PC-9 (cell line): ENCODE results near the gene SLC27A2. TPM values are rescaled to one million over a fixed set of nuclear protein-coding genes. Genes with fewer than 3 reads are reported as not detected.

Experiments
- BruUV-seq: library from RNA; stranded (reverse); fragments of 400-500 nt; replicated peaks from 2 replicates; lab custom pipeline; 2021; lab: Mats Ljungman, UMichigan
- CTCF ChIA-PET: fragments of 300-600 bp; sonication (Branson Sonifier 250); formaldehyde crosslinking; loops from one replicate; lab custom pipeline; 2022; ENCODE audit warnings: antibody characterized with exemption; lab: Charles Lee
- POLR2A ChIA-PET: fragments of 300-600 bp; sonication (Branson Sonifier 250); formaldehyde crosslinking; loops from one replicate; lab custom pipeline; 2022; ENCODE audit warnings: antibody characterized with exemption; ENCODE audit not compliant: unreplicated experiment; lab: Charles Lee
- DNase-seq, 2 experiments: peaks; one replicate each; pipeline versions ENCODE4 v3.0.0 to v3.0.0-alpha.2; 2015 to 2022; ENCODE audit warnings: mixed read lengths in 1 of 2
- H2AFZ ChIP-seq: fragments of 200-600 bp; sonication (generic); 2 replicates; pipeline ENCODE4 v1.8.1; 2017; ENCODE audit warnings: antibody characterized with exemption
- H3F3A ChIP-seq: fragments of 200-600 bp; sonication (generic); 2 replicates; pipeline ENCODE4 v1.8.1; 2017; ENCODE audit warnings: antibody characterized with exemption, mild to moderate bottlenecking, low read depth; ENCODE audit not compliant: insufficient read depth
- H3K27ac ChIP-seq: fragments of 200-600 bp; sonication (generic); 2 replicates; pipeline ENCODE4 v1.6.1; 2016; ENCODE audit warnings: mixed run types
- H3K27me3 ChIP-seq: fragments of 200-600 bp; sonication (generic); 2 replicates; pipeline ENCODE4 v1.6.1; 2016; ENCODE audit warnings: low read depth, mixed run types; ENCODE audit not compliant: insufficient read depth
- H3K36me3 ChIP-seq: fragments of 200-600 bp; sonication (generic); 2 replicates; pipeline ENCODE4 v1.6.1; 2016; ENCODE audit warnings: low read depth, mixed run types
- H3K4me1 ChIP-seq: fragments of 200-600 bp; sonication (generic); replicated peaks from 2 replicates; pipeline ENCODE4 v1.6.1; 2016; ENCODE audit warnings: mixed run types; ENCODE audit not compliant: insufficient read depth
- H3K4me2 ChIP-seq: fragments of 200-600 bp; sonication (generic); 2 replicates; pipeline ENCODE4 v1.6.1; 2017; ENCODE audit warnings: mixed run types
- H3K4me3 ChIP-seq: fragments of 200-600 bp; sonication (generic); 2 replicates; pipeline ENCODE4 v1.6.1; 2016; ENCODE audit warnings: mixed run types
- H3K79me2 ChIP-seq: fragments of 200-600 bp; sonication (generic); 2 replicates; pipeline ENCODE4 v1.6.1; 2017; ENCODE audit warnings: low read depth, mixed run types
- H3K9me2 ChIP-seq: fragments of 200-600 bp; sonication (generic); 2 replicates; pipeline ENCODE4 v1.8.1; 2017; ENCODE audit warnings: mild to moderate bottlenecking; ENCODE audit not compliant: insufficient read depth
- H3K9me3 ChIP-seq: fragments of 200-600 bp; sonication (generic); 2 replicates; pipeline ENCODE4 v1.8.1; 2016; ENCODE audit warnings: low read depth; ENCODE audit not compliant: insufficient read depth
- H4K20me1 ChIP-seq: fragments of 200-600 bp; sonication (generic); 2 replicates; pipeline ENCODE4 v1.8.1; 2017; ENCODE audit not compliant: insufficient read depth
- EZH2 ChIP-seq: fragments of 200-600 bp; sonication (generic); IDR thresholded peaks from 2 replicates; pipeline ENCODE4 v1.8.0; 2017; ENCODE audit warnings: antibody characterized with exemption, low read depth
- intact Hi-C: fragments of 100-400 bp; cut with micrococcal nuclease; formaldehyde crosslinking; loops from one replicate; pipeline ENCODE4 v1.10.0; 2022; ENCODE audit not compliant: unreplicated experiment
- total RNA-seq: library from RNA; stranded (reverse); gene quantifications from 2 replicates; pipeline ENCODE4 v1.2.3, GENCODE V29; 2021
- TF ChIP-seq, protein P1 (sequence below): fragments of 200-600 bp; sonication (generic); conservative IDR thresholded peaks from 2 replicates; pipeline ENCODE4 v1.6.1; 2017; ENCODE audit warnings: mixed run types, antibody characterized with exemption, mild to moderate bottlenecking, moderate library complexity

Gene SLC27A2
- total RNA-seq, 1 experiment from 2014 or later, result 7.5 TPM

GRCh38 chr15:50238255-50238654 lies 56.3 kb downstream of the SLC27A2 start:
- Histone ChIP-seq H3K9me3 (no peaks in the 10 kb centered on the region), H3K4me3 (no peak overlapping the region), H3K4me2 (no peak overlapping the region), H4K20me1 (no peaks in the 10 kb centered on the region), H3K36me3 (0 out of 2 replicates have a peak, but pooled peaks cover 3% of the 10 kb centered on the region), H3K27ac (no peak overlapping the region), H3K4me1 (peaks cover 10% of the 10 kb centered on the region), H3K9me2 (no peaks in the 10 kb centered on the region), H3K79me2 (no peaks in the 10 kb centered on the region), H3K27me3 (no peaks in the 10 kb centered on the region), H3F3A (no peaks in the 10 kb centered on the region; the same call in 1 of the 2 replicates), H2AFZ (no peak overlapping the region)
- DNase-seq, result no peak
- ChIA-PET POLR2A (interaction anchor here (0.7 kb wide), 1 partner anchor 1012 kb away, joined by 30 read pairs; no protein-coding TSS in a partner anchor), CTCF (no interaction called here)
- BruUV-seq, result no TSS peak
- TF ChIP-seq, protein P1, sequence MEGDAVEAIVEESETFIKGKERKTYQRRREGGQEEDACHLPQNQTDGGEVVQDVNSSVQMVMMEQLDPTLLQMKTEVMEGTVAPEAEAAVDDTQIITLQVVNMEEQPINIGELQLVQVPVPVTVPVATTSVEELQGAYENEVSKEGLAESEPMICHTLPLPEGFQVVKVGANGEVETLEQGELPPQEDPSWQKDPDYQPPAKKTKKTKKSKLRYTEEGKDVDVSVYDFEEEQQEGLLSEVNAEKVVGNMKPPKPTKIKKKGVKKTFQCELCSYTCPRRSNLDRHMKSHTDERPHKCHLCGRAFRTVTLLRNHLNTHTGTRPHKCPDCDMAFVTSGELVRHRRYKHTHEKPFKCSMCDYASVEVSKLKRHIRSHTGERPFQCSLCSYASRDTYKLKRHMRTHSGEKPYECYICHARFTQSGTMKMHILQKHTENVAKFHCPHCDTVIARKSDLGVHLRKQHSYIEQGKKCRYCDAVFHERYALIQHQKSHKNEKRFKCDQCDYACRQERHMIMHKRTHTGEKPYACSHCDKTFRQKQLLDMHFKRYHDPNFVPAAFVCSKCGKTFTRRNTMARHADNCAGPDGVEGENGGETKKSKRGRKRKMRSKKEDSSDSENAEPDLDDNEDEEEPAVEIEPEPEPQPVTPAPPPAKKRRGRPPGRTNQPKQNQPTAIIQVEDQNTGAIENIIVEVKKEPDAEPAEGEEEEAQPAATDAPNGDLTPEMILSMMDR, result no peak
- TF ChIP-seq EZH2, result no peak
- intact Hi-C loops, result no loop called here

GRCh38 chr15:50241684-50242450 lies 59.9 kb downstream of the SLC27A2 start:
- no peaks in the 10 kb centered on the region for H3K27me3 ChIP-seq
- no peaks in the 10 kb centered on the region; the same call in 1 of the 2 replicates for H3F3A ChIP-seq
- H2AFZ ChIP-seq, result no peak overlapping the region
- TF ChIP-seq EZH2, result no peak
- TF ChIP-seq, protein P1, result no peak
- H3K36me3 ChIP-seq, result no peaks in the 10 kb centered on the region
- intact Hi-C loops, result no loop called here
- POLR2A ChIA-PET, result interaction anchor here (0.6 kb wide), 1 partner anchor 52 kb away, joined by 4 read pairs; no protein-coding TSS in a partner anchor
- CTCF ChIA-PET, result interaction anchor here (0.7 kb wide), 1 partner anchor 15 kb away, joined by 3 read pairs; no protein-coding TSS in a partner anchor
- no peaks in the 10 kb centered on the region for H3K9me3 ChIP-seq
- H3K4me3 ChIP-seq, result no peak overlapping the region
- H3K79me2 ChIP-seq, result no peaks in the 10 kb centered on the region
- no peak overlapping the region for H3K27ac ChIP-seq
- BruUV-seq, result no TSS peak
- no peak overlapping the region for H3K4me2 ChIP-seq
- H3K4me1 ChIP-seq, result peaks cover 10% of the 10 kb centered on the region
- no peaks in the 10 kb centered on the region for H4K20me1 ChIP-seq
- no peaks in the 10 kb centered on the region for H3K9me2 ChIP-seq
- peak in 1 of 2 experiments; percentile 69 for DNase-seq

DNA sequence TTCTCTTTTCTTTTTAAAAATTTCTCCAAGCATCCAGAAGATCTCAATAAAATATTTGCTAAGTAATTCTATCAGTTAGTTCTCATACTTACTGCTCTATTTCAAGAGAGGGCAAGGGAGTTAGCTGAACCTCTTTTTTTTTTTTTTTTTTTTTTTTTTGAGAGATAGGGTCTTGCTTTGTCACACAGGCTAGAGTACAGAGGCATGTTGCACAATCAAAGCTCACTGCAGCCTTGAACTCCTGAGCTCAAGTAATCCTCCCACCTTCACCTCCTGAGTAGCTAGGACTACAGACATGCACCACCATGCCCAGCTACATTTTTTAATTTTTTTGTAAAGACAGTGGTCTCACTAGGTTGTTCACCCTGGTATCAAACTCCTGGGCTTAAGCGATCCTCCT lies 62.2 kb downstream of the SLC27A2 start:
- CTCF ChIA-PET, result no interaction called here
- POLR2A ChIA-PET, result no interaction called here

More for the DNA sequence above, 62.2 kb downstream of the SLC27A2 start:
- H4K20me1 ChIP-seq, result no peaks in the 10 kb centered on the region
- no peak for DNase-seq
- H3K79me2 ChIP-seq, result no peaks in the 10 kb centered on the region
- H3K27ac ChIP-seq, result no peak overlapping the region
- H3F3A ChIP-seq, result no peaks in the 10 kb centered on the region; the same call in 1 of the 2 replicates
- H3K27me3 ChIP-seq, result no peaks in the 10 kb centered on the region
- no TSS peak for BruUV-seq
- no peaks in the 10 kb centered on the region for H3K36me3 ChIP-seq
- no peaks in the 10 kb centered on the region for H3K9me3 ChIP-seq
- no peak overlapping the region for H3K4me3 ChIP-seq
- no peak overlapping the region for H3K4me2 ChIP-seq
- TF ChIP-seq, protein P1, result no peak
- no peak for TF ChIP-seq EZH2
- intact Hi-C loops, result no loop called here
- no peaks in the 10 kb centered on the region for H3K9me2 ChIP-seq
- no peak overlapping the region for H2AFZ ChIP-seq
- peaks cover 10% of the 10 kb centered on the region for H3K4me1 ChIP-seq
